MM.1S (cell line): ENCODE measurements around the gene WASF2.

Source experiments
- DNase-seq: peaks from one replicate; pipeline ENCODE4 v3.0.0-alpha.2; 2015
- H2AFZ ChIP-seq: fragments of 300-600 bp; sonication (generic); 2 replicates; pipeline ENCODE4 v1.6.0; 2016; ENCODE audit warnings: antibody characterized with exemption, low read length
- H3F3A ChIP-seq: fragments of 300-600 bp; sonication (generic); 2 replicates; pipeline ENCODE4 v1.6.1; 2016; ENCODE audit warnings: mild to moderate bottlenecking, antibody characterized with exemption, low read length, moderate library complexity, mixed read lengths; ENCODE audit not compliant: insufficient read depth
- H3K27ac ChIP-seq: fragments of 300-600 bp; sonication (generic); 2 replicates; pipeline ENCODE4 v1.5.1; 2016; ENCODE audit warnings: mild to moderate bottlenecking, low read length
- H3K27me3 ChIP-seq: fragments of 300-600 bp; sonication (generic); replicated peaks from 2 replicates; pipeline ENCODE4 v1.6.0; 2016; ENCODE audit warnings: low read length; ENCODE audit not compliant: insufficient read depth
- H3K36me3 ChIP-seq: fragments of 300-600 bp; sonication (generic); replicated peaks from 2 replicates; pipeline ENCODE4 v1.6.1; 2016; ENCODE audit warnings: mild to moderate bottlenecking, low read length, mixed read lengths; ENCODE audit not compliant: insufficient read depth
- H3K4me1 ChIP-seq: fragments of 300-600 bp; sonication (generic); 2 replicates; pipeline ENCODE4 v1.6.1; 2016; ENCODE audit warnings: low read length, mixed read lengths
- H3K4me2 ChIP-seq: fragments of 300-600 bp; sonication (generic); 2 replicates; pipeline ENCODE4 v1.6.0; 2016; ENCODE audit warnings: low read depth, low read length
- H3K4me3 ChIP-seq: fragments of 300-600 bp; sonication (generic); 2 replicates; pipeline ENCODE4 v1.5.1; 2016; ENCODE audit warnings: low read length, mixed read lengths
- H3K79me2 ChIP-seq: fragments of 300-600 bp; sonication (generic); 2 replicates; pipeline ENCODE4 v1.6.1; 2016; ENCODE audit warnings: mixed run types, low read length, mixed read lengths
- H3K9ac ChIP-seq: fragments of 300-600 bp; sonication (generic); 2 replicates; pipeline ENCODE4 v1.6.1; 2016; ENCODE audit warnings: low read length, mixed read lengths
- H3K9me2 ChIP-seq: fragments of 300-600 bp; sonication (generic); replicated peaks from 2 replicates; pipeline ENCODE4 v1.6.1; 2016; ENCODE audit warnings: mild to moderate bottlenecking, low read length, mixed read lengths; ENCODE audit not compliant: insufficient read depth
- H3K9me3 ChIP-seq: fragments of 300-600 bp; sonication (generic); replicated peaks from 2 replicates; pipeline ENCODE4 v1.6.1; 2016; ENCODE audit warnings: mild to moderate bottlenecking, low read length, mixed read lengths; ENCODE audit not compliant: insufficient read depth
- H4K20me1 ChIP-seq: fragments of 300-600 bp; sonication (generic); 2 replicates; pipeline ENCODE4 v1.6.1; 2016; ENCODE audit warnings: mild to moderate bottlenecking, low read length, moderate library complexity, mixed read lengths; ENCODE audit not compliant: insufficient read depth
- CTCF ChIP-seq: fragments of 300-600 bp; sonication (generic); IDR thresholded peaks from 2 replicates; pipeline ENCODE4 v1.5.1; 2016; ENCODE audit warnings: antibody characterized with exemption, low read length, mixed read lengths
- EZH2 ChIP-seq: fragments of 300-600 bp; sonication (generic); optimal IDR thresholded peaks from 2 replicates; pipeline ENCODE3; 2017; ENCODE audit warnings: low read depth, mild to moderate bottlenecking, antibody characterized with exemption, low read length, mixed read lengths
- EZH2phosphoT487 ChIP-seq: fragments of 300-600 bp; sonication (generic); IDR thresholded peaks from 2 replicates; pipeline ENCODE4 v1.6.1; 2018; ENCODE audit warnings: antibody characterized with exemption, low read length

The WASF2 gene

GRCh38 chr1:27379564-27380122 lies 110.3 kb downstream of the WASF2 start:
- no peak for TF ChIP-seq EZH2phosphoT487
- TF ChIP-seq CTCF, result no peak
- TF ChIP-seq EZH2, result no peak
- H3K4me1 ChIP-seq, result no peaks in the 10 kb centered on the region
- no peak overlapping the region for H3K27ac ChIP-seq
- 0 out of 2 replicates have a peak, but pooled peaks cover 9% of the 10 kb centered on the region for H3K27me3 ChIP-seq
- H4K20me1 ChIP-seq, result no peaks in the 10 kb centered on the region
- no peak overlapping the region for H2AFZ ChIP-seq
- H3K9ac ChIP-seq, result no peak overlapping the region
- DNase-seq, result no peak
- no peaks in the 10 kb centered on the region for H3K9me3 ChIP-seq
- no peaks in the 10 kb centered on the region for H3K36me3 ChIP-seq
- H3K9me2 ChIP-seq, result no peaks in the 10 kb centered on the region
- H3F3A ChIP-seq, result no peaks in the 10 kb centered on the region
- H3K4me2 ChIP-seq, result no peak overlapping the region
- no peaks in the 10 kb centered on the region for H3K79me2 ChIP-seq
- no peak overlapping the region for H3K4me3 ChIP-seq

GRCh38 chr1:27377760-27378495 lies 112.0 kb downstream of the WASF2 start:
- Histone ChIP-seq H3K4me1 (no peaks in the 10 kb centered on the region), H3K27ac (no peak overlapping the region), H3K79me2 (no peaks in the 10 kb centered on the region), H3F3A (no peaks in the 10 kb centered on the region), H3K9me3 (no peaks in the 10 kb centered on the region), H2AFZ (no peak overlapping the region), H3K27me3 (0 out of 2 replicates have a peak, but pooled peaks cover 9% of the 10 kb centered on the region), H3K9me2 (no peaks in the 10 kb centered on the region), H3K36me3 (no peaks in the 10 kb centered on the region), H3K9ac (no peak overlapping the region), H4K20me1 (no peaks in the 10 kb centered on the region), H3K4me2 (no peak overlapping the region), H3K4me3 (no peak overlapping the region)
- TF ChIP-seq EZH2phosphoT487, result no peak
- no peak for TF ChIP-seq EZH2
- no peak for TF ChIP-seq CTCF
- DNase-seq, result no peak

DNA sequence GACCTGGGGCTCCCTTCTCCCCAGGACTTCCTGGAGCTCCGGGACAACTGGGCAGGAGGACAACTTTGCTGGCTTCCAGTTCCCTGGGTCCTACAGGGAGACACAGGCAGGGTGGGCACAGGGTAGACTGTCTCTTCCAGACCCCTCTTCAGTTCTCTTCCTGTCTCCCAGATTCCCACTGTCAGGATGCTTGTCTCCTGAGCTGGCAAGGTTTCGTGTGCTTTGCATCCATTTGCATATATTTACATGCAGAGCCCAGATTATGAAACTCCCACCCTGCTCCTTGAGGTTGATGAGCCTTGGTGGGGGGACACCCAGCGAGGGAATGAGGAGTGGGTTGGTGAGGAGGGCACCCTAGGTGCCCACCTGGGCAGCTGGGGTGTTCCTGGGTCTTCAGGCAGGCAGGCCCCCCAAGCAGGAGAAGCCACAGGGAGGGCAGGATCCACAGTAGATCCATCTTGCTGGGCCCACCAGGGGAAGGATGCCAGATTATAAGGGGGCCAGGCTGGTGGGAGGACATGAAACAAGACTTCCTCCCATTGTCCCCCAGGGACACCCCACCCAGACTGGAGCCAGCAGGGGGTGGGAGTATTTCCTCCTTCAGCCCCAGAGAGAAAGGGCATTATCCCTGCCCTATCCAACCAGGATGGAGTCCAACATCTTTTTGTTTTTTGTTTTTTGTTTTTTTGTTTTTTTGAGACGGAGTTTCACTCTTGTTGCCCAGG lies 115.4 kb downstream of the WASF2 start, which contains the start of gene FCN3:
FCN3 (minus strand) TSS at position 463 of the 725 bp plus-strand sequence; CDS start at position 457, 6 bp downstream.
- Histone ChIP-seq H3K9ac (no peak within 1 kb of the TSS), H3K36me3 (no peaks in the 10 kb centered on the region), H3K79me2 (no peaks in the 10 kb centered on the region), H4K20me1 (no peaks in the 10 kb centered on the region), H3K4me1 (no peaks in the 10 kb centered on the region), H3K4me3 (no peak within 1 kb of the TSS), H3K4me2 (no peak within 1 kb of the TSS), H3K27me3 (0 out of 2 replicates have a peak, but pooled peaks cover 2% of the 10 kb centered on the region), H3K9me3 (no peaks in the 10 kb centered on the region), H3F3A (no peaks in the 10 kb centered on the region), H2AFZ (no peak within 1 kb of the TSS), H3K27ac (no peak within 1 kb of the TSS), H3K9me2 (no peaks in the 10 kb centered on the region)
- DNase-seq, result no peak
- TF ChIP-seq CTCF, result no peak
- TF ChIP-seq EZH2phosphoT487, result no peak
- TF ChIP-seq EZH2, result no peak
